ENCODE measurements around the gene AVP. TPM values are rescaled to one million over a fixed set of nuclear protein-coding genes. Genes with fewer than 3 reads are reported as not detected.
A peak's percentile ranks its signal among the peaks of the same experiment; 100 is the strongest.

The AVP gene
- total and polyA plus RNA-seq, 2 of the 13 experiments (the other 11 are each of a cell fraction or from before 2014, with no cell fraction given) = 0.12 TPM; not detected in 1

DNA sequence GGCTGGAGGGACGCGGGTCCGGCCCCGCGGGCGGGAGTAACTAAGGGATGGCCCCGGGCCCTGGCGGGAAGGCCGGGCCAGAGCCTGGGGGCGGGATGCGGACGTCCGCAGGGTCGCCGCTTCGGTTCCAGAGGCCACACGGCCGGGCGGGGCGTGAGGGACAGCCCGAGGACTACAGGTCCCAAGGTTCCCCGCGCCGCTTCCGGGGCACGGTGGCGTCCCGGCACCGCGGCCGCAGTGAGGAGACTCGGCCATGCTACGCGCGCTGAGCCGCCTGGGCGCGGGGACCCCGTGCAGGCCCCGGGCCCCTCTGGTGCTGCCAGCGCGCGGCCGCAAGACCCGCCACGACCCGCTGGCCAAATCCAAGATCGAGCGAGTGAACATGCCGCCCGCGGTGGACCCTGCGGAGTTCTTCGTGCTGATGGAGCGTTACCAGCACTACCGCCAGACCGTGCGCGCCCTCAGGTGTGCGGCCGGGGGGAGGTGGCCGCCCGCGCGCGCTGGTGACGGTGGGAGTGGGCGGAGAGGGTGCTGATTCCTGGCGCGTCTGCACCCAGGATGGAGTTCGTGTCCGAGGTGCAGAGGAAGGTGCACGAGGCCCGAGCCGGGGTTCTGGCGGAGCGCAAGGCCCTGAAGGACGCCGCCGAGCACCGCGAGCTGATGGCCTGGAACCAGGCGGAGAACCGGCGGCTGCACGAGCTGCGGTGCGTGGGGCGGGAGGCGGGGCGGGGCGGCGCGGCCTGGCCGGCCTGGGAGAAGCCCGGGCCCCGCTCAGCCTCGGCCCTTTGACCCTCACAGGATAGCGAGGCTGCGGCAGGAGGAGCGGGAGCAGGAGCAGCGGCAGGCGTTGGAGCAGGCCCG is 38.5 kb downstream of the AVP start, which contains the start of gene MRPS26 (continued):
- TF ChIP-seq KLF15 (CRISPR knock-in tag; IDR thresholded peaks at IDR 0.05; ENCODE audit: borderline replicate concordance) (peak; percentile 87), SOX13 (IDR thresholded peaks at IDR 0.05) (peak; percentile 26; the same call in 1 of the 2 replicates), SOX13 (CRISPR knock-in tag; conservative IDR thresholded peaks at IDR 0.05 in 1 of 2, IDR thresholded peaks at IDR 0.05 in 1 of 2) (no peak; a peak in 1 of 4 replicates), NCOA5 (CRISPR knock-in tag; IDR thresholded peaks at IDR 0.05) (no peak), ZNF124 (CRISPR knock-in tag; IDR thresholded peaks at IDR 0.05) (peak; percentile 81), HOXA7 (CRISPR knock-in tag; IDR thresholded peaks at IDR 0.05) (peak; percentile 74; the same call in 1 of the 2 replicates), FIP1L1 (IDR thresholded peaks at IDR 0.05; ENCODE audit: borderline replicate concordance, insufficient read depth, low read depth, low read length) (peak; percentile 98; the same call in 1 of the 2 replicates), ZNF225 (CRISPR knock-in tag; IDR thresholded peaks at IDR 0.05) (peak; percentile 40), ZNF550 (CRISPR knock-in tag; IDR thresholded peaks at IDR 0.05; ENCODE audit: borderline replicate concordance) (peak; percentile 24; the same call in 1 of the 2 replicates), NFE2L2 (IDR thresholded peaks at IDR 0.05; ENCODE audit: low read length) (no peak), ZNF709 (CRISPR knock-in tag; IDR thresholded peaks at IDR 0.05) (peak; percentile 93), NFATC3 (CRISPR knock-in tag; IDR thresholded peaks at IDR 0.05) (peak; percentile 34; the same call in 1 of the 2 replicates), ZFY (CRISPR knock-in tag; IDR thresholded peaks at IDR 0.05) (peak; percentile 100), TBL1XR1 (IDR thresholded peaks at IDR 0.05; ENCODE audit: borderline replicate concordance, low read length, partially characterized antibody) (peak; percentile 81), ZNF224 (CRISPR knock-in tag; IDR thresholded peaks at IDR 0.05) (peak; percentile 72)
- TF ChIP-seq, protein P1, sequence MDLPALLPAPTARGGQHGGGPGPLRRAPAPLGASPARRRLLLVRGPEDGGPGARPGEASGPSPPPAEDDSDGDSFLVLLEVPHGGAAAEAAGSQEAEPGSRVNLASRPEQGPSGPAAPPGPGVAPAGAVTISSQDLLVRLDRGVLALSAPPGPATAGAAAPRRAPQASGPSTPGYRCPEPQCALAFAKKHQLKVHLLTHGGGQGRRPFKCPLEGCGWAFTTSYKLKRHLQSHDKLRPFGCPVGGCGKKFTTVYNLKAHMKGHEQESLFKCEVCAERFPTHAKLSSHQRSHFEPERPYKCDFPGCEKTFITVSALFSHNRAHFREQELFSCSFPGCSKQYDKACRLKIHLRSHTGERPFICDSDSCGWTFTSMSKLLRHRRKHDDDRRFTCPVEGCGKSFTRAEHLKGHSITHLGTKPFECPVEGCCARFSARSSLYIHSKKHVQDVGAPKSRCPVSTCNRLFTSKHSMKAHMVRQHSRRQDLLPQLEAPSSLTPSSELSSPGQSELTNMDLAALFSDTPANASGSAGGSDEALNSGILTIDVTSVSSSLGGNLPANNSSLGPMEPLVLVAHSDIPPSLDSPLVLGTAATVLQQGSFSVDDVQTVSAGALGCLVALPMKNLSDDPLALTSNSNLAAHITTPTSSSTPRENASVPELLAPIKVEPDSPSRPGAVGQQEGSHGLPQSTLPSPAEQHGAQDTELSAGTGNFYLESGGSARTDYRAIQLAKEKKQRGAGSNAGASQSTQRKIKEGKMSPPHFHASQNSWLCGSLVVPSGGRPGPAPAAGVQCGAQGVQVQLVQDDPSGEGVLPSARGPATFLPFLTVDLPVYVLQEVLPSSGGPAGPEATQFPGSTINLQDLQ (CRISPR knock-in tag; IDR thresholded peaks at IDR 0.05) = peak; percentile 48; the same call in 1 of the 2 replicates
- TF ChIP-seq, protein P2, sequence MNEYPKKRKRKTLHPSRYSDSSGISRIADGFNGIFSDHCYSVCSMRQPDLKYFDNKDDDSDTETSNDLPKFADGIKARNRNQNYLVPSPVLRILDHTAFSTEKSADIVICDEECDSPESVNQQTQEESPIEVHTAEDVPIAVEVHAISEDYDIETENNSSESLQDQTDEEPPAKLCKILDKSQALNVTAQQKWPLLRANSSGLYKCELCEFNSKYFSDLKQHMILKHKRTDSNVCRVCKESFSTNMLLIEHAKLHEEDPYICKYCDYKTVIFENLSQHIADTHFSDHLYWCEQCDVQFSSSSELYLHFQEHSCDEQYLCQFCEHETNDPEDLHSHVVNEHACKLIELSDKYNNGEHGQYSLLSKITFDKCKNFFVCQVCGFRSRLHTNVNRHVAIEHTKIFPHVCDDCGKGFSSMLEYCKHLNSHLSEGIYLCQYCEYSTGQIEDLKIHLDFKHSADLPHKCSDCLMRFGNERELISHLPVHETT (CRISPR knock-in tag; conservative IDR thresholded peaks at IDR 0.05) = peak; percentile 89
- TF ChIP-seq, protein P3, sequence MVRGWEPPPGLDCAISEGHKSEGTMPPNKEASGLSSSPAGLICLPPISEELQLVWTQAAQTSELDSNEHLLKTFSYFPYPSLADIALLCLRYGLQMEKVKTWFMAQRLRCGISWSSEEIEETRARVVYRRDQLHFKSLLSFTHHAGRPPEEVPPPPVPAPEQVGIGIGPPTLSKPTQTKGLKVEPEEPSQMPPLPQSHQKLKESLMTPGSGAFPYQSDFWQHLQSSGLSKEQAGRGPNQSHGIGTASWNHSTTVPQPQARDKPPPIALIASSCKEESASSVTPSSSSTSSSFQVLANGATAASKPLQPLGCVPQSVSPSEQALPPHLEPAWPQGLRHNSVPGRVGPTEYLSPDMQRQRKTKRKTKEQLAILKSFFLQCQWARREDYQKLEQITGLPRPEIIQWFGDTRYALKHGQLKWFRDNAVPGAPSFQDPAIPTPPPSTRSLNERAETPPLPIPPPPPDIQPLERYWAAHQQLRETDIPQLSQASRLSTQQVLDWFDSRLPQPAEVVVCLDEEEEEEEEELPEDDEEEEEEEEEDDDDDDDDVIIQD (CRISPR knock-in tag; IDR thresholded peaks at IDR 0.05; ENCODE audit: low read depth) = peak; percentile 52; the same call in 1 of the 2 replicates
- TF ChIP-seq, protein P4, sequence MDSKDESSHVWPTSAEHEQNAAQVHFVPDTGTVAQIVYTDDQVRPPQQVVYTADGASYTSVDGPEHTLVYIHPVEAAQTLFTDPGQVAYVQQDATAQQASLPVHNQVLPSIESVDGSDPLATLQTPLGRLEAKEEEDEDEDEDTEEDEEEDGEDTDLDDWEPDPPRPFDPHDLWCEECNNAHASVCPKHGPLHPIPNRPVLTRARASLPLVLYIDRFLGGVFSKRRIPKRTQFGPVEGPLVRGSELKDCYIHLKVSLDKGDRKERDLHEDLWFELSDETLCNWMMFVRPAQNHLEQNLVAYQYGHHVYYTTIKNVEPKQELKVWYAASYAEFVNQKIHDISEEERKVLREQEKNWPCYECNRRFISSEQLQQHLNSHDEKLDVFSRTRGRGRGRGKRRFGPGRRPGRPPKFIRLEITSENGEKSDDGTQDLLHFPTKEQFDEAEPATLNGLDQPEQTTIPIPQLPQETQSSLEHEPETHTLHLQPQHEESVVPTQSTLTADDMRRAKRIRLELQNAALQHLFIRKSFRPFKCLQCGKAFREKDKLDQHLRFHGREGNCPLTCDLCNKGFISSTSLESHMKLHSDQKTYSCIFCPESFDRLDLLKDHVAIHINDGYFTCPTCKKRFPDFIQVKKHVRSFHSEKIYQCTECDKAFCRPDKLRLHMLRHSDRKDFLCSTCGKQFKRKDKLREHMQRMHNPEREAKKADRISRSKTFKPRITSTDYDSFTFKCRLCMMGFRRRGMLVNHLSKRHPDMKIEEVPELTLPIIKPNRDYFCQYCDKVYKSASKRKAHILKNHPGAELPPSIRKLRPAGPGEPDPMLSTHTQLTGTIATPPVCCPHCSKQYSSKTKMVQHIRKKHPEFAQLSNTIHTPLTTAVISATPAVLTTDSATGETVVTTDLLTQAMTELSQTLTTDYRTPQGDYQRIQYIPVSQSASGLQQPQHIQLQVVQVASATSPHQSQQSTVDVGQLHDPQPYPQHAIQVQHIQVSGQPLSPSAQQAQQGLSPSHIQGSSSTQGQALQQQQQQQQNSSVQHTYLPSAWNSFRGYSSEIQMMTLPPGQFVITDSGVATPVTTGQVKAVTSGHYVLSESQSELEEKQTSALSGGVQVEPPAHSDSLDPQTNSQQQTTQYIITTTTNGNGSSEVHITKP (CRISPR knock-in tag; IDR thresholded peaks at IDR 0.05; ENCODE audit: low read depth) = peak; percentile 41; the same call in 1 of the 2 replicates

Measured in HepG2 (cell line).